Measurements from ENCODE around the gene TREH.
"Not testable (repeated sequence)": the region's sequence is repeated elsewhere in the genome, so short reads cannot be mapped to it uniquely, and the experiment has no call there.

DNA sequence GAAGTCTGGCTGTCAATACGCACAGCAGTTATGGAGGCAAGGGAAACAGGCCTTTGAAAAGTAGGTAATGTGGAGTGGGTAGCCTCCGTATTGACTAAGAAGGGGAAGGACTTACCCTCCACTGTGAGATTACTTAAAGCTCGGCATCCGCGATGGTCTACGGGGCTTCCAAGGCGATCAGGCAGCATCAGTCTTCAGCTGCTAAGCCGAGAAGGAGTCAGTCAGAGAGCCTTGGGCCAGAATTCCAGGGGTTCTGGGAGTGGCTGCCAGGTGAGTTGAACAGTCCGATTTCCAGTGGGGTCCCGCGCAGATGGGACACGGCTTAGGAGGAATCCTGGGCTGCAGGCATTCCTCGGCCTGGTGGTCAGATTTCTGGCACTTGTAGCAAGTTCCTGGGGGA is 40.6 kb upstream of the TREH start:
- TF ChIP-seq, protein P1, sequence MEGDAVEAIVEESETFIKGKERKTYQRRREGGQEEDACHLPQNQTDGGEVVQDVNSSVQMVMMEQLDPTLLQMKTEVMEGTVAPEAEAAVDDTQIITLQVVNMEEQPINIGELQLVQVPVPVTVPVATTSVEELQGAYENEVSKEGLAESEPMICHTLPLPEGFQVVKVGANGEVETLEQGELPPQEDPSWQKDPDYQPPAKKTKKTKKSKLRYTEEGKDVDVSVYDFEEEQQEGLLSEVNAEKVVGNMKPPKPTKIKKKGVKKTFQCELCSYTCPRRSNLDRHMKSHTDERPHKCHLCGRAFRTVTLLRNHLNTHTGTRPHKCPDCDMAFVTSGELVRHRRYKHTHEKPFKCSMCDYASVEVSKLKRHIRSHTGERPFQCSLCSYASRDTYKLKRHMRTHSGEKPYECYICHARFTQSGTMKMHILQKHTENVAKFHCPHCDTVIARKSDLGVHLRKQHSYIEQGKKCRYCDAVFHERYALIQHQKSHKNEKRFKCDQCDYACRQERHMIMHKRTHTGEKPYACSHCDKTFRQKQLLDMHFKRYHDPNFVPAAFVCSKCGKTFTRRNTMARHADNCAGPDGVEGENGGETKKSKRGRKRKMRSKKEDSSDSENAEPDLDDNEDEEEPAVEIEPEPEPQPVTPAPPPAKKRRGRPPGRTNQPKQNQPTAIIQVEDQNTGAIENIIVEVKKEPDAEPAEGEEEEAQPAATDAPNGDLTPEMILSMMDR (IDR thresholded peaks at IDR 0.05) = not testable (repeated sequence)
- not testable (repeated sequence) for TF ChIP-seq POLR2A, POLR2AphosphoS5 (IDR thresholded peaks at IDR 0.05)

Data from prostate gland (tissue), 2 donors.